ENCODE results near the gene TKFC.

The TKFC gene

DNA sequence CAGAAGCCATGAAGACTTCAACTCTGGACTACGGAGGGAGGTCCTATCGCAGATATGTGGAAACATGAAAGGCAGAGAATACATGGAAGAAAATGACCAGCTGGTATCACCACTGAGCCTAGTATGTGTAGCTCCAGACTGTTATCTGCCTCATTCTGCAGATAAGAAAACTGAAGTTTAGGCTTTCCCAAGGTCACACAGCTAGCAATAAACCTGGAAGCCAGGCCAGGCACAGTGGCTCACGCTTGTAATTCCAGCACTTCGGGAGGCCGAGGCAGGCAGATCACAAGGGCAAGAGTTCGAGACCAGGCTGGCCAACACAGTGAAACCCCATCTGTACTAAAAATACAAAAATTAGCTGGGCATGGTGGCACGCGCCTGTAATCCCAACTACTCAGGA lies 22.3 kb upstream of the TKFC start:
- FAIRE-seq, result no peak
- DNase-seq (ENCODE audit: insufficient read length, low spot score), result no peak

DNA sequence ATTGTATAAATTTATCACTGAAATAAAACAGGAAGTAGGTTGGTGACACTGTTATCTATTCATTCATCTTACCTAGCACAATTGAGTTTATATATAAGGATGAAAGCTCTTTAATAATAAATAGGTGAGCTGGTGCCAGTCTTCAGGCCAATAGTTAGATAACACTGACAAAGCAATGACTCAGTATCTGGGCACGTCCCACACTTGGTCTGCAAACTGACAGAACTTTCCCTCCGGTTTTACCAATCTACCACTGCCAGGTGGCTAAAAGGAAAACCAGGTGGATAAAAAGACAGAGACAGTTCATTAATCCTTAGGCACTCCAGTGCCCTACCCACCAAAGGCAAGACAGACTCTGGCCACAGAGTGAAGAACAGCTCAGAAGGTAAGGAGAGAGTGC lies 17.8 kb upstream of the TKFC start:
- DNase-seq (ENCODE audit: insufficient read length, low spot score) (no peak), FAIRE-seq (no peak)

- no peak for FAIRE-seq
- DNase-seq (ENCODE audit: insufficient read length, low spot score), result no peak
These were observed 7.2 kb upstream of the TKFC start for GRCh38 chr11:61325649-61326414.

DNA sequence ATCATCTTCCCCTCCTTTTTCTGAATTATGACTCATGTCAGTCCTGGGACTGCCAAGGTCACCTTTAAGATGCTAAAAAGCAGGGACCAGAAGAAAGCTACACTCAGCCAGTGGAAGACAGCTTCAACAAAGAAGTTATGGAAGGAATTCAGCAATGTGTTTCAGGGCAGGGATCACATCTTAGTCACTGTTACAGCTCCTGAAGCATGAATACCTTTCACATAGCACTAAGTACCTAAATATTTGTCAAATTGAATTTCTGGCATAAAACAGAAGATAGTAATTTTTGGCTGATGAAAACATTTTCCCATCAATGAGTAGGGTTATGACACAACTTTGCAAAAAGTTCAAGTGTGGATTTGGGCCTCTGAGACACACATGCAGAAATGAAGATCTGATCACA lies 5.4 kb upstream of the TKFC start:
- DNase-seq (ENCODE audit: insufficient read length, low spot score) (no peak), FAIRE-seq (no peak)

DNA sequence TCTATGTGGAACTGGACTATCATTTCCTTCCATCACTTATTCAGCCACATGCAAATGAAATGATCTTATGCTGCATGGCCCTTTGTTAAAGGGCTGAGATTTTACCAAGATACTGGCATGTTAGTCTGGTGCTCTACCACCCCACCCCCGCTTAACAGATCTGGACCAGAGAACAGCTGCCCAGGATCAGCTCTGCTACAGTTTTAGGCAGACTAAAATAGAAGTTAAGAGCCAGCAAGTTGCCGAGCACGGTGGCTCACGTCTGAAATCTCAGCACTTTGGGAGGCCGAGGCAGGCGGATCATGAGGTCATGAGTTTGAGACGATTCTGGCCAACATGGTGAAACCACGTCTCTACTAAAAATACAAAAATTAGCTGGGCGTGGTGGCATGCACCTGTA lies 4.7 kb upstream of the TKFC start:
- DNase-seq (ENCODE audit: insufficient read length, low spot score) (no peak), FAIRE-seq (no peak)

DNA sequence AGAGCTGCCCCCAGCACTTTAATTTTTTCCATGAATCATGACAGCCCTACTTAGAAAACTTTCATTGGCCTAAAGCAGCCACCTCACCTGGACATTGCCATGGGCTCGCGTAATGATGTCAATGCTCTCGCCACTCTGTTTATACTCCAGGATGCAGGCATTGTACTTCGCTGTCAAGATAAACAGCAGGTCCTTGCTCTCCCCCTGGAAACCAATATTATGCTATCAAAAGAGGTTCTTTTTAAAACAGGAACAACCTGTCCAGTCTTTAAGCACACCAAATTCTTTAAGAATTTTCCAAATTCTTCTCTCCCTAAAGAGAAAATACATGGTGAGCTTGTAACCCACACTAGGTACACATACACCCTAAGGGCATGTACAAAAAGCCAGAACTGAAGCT lies 3.2 kb upstream of the TKFC start:
- FAIRE-seq (no peak), DNase-seq (ENCODE audit: insufficient read length, low spot score) (no peak)

- DNase-seq (ENCODE audit: insufficient read length, low spot score), result no peak
- FAIRE-seq, result no peak
These were observed 1.4 kb upstream of the TKFC start for GRCh38 chr11:61331651-61332050.

GRCh38 chr11:61332281-61332796 lies 689 bp upstream of the TKFC start:
- no peak for DNase-seq (ENCODE audit: insufficient read length, low spot score)
- FAIRE-seq, result no peak

DNA sequence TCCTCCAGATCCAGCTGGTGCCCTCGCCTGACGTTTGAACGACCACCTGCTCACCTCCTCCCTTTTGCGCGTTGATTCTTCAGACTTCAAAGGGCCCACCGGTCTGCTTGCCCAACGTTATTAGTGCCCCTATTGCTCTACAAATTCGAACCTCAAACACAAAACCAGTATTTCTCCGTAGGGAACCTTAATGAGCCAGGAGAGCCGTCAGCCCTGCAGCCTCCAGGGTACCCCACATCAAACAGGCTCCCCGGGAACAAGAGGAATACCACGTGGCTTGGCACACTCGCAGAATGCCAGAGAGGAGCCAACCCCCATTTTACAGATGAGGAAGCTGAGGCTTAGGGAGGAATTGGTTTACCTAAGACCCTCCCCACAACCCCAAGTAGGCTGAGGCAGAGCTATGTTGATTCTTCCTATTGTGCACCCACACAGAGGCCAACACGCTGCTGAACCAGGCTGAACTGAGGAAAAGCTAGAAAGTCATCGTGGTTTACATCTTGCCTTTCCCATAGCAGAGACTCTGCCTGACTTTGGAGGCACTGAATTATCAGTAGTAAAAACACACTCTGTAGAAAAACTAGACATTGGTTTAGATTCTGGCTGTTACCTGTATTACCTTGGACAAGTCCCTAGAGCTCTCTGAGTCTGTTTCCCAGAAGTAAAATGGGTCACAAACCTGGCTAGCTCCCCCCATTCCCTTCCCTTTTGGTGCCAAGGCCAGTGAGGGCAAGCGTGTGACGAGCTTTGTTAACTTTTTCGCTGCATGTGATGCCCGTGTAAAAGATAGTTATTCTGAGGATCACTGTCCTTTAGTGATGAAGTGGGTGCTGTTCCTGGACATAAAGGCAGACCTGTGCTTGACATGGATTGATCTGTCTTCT lies 764 bp downstream of the TKFC start:
- DNase-seq (ENCODE audit: insufficient read length, low spot score), result no peak
- FAIRE-seq, result no peak

GRCh38 chr11:61334434-61335354 lies 1.7 kb downstream of the TKFC start:
- no peak for FAIRE-seq

DNA sequence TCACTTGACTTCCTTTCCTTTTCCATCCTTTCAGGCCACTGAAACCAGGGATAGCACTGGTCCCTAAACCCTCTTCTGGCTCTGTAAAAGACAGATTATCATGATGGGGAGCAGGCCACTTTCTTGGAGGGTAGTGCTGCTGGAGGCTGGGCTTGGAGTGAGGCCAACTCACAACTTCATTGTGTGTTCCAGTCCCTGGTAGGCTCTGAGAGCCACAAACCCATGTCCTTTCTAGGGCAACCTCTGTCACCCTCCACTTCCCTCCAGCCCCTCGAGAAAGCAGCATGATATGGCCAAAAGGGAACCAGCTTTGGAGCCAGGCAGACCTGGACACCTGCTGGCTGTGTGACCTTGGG lies 2.3 kb downstream of the TKFC start:
- DNase-seq (ENCODE audit: insufficient read length, low spot score) (no peak), FAIRE-seq (no peak)

More at GRCh38 chr11:61334434-61335354, 1.7 kb downstream of the TKFC start:
- no peak for DNase-seq (ENCODE audit: insufficient read length, low spot score)

DNA sequence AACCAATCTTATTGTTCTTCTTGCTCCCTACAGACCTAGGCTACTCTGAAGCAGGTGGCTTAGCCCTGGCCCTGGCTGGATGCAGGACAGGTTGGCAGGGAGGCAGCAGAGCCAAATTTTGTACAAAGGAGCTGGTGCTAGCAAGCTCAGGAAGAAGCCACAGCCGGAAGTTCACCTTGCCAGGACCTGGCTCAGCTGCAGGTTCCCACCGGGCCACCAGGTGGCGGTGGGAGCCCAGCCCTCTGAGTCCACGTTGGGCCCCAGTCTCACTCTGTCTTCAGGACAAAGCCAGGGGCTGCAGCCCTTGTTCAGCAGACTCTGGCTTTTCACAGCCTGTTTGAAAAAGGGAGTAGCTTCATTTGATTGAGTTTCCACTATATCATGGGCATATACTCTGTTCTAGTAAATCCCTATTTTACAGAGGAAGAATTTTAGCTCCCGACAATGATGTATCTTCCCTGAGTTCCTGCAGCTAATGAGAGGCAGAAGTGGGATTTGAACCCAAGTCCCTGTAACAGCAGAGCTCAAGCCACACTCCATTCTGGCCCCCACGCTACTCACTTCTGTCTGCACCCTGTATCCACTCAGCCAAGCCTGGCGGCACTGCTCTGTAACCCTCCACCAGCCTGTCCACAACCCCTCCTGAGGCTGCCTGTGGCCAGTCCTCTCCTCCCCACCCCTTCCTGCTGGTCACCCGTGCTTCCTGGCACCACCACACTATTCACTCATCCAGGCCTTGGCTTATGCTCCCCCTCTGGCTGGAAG lies 3.3 kb downstream of the TKFC start:
- DNase-seq (ENCODE audit: insufficient read length, low spot score) (peak; percentile 78), FAIRE-seq (no peak)

DNA sequence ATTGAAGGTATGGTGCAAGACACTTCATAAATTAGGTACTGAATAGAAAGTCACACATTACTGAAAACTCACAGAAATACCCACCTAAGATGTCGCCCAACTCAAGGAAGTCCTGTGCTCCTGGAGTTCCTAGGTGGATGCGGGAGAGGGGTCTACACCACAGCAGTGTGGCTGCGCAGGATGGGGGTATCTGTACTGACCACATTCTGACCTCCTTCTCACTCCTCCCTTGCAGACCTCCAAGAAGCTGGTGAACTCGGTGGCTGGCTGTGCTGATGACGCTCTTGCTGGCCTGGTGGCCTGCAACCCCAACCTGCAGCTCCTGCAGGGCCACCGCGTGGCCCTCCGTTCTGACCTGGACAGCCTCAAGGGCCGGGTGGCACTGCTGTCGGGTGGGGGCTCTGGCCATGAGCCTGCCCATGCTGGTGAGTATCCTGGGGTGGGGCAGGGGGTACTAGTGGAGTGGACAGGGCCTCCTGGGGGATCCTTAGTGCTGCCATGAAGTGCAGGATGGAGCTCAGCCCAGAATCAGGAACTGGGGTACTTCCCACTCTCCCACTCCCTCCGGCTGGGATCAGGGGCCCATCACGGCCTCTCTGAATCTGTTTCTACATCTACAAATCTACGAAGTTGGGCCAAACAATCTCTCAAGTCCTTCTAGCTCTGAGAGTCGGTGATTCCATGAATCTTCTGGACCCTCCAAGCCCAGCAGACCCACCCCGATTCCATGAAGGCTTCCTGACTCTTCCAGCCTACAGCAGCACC lies 4.9 kb downstream of the TKFC start:
- no peak for DNase-seq (ENCODE audit: insufficient read length, low spot score)
- no peak for FAIRE-seq

DNA sequence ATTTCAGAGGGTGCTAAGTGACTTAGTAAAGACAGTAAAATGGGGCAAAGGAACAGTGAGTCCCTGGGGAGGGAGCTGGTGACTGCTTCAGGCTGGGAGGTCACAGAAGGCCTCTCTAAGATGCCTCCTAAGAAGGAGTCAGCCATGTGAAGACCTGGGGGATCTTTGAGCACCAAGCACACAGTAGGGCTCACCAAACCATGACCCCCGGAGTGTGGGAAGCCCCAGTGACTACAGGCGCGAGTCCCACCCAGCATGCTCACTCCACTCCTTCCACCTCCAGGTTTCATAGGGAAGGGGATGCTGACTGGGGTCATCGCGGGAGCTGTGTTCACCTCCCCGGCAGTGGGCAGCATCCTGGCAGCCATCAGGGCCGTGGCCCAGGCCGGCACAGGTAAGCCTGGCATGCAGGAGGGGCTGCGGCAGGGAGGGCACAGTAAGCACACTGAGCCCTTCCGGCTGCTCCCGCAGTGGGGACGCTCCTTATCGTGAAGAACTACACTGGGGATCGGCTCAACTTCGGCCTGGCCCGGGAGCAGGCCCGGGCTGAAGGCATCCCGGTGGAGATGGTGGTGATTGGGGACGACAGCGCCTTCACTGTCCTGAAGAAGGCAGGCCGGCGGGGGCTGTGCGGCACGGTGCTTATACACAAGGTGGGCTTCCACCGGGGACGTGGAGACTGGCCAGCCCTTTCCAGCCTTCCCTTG lies 5.9 kb downstream of the TKFC start:
- FAIRE-seq (no peak), DNase-seq (ENCODE audit: insufficient read length, low spot score) (no peak)

- FAIRE-seq (no peak), DNase-seq (ENCODE audit: insufficient read length, low spot score) (no peak)
These were observed 6.5 kb downstream of the TKFC start for GRCh38 chr11:61339490-61339878.

- no peak for DNase-seq (ENCODE audit: insufficient read length, low spot score)
- FAIRE-seq, result no peak
These were observed 8.0 kb downstream of the TKFC start for GRCh38 chr11:61340979-61341378.

- DNase-seq (ENCODE audit: insufficient read length, low spot score), result no peak
- FAIRE-seq, result no peak
These were observed 8.7 kb downstream of the TKFC start for GRCh38 chr11:61341706-61342105.

- FAIRE-seq, result no peak
- DNase-seq (ENCODE audit: insufficient read length, low spot score), result no peak
These were observed 9.3 kb downstream of the TKFC start for GRCh38 chr11:61342207-61342803.
